GM21515 (cell line): ENCODE data around the gene TNFRSF12A.
"Not testable (repeated sequence)": the region's sequence is repeated elsewhere in the genome, so short reads cannot be mapped to it uniquely, and the experiment has no call there.

Experiments used
- ATAC-seq: cut with Tn5 transposase; IDR thresholded peaks from one replicate; pipeline ENCODE4 v1.9.1; 2021; ENCODE audit not compliant: unreplicated experiment

The TNFRSF12A gene

DNA sequence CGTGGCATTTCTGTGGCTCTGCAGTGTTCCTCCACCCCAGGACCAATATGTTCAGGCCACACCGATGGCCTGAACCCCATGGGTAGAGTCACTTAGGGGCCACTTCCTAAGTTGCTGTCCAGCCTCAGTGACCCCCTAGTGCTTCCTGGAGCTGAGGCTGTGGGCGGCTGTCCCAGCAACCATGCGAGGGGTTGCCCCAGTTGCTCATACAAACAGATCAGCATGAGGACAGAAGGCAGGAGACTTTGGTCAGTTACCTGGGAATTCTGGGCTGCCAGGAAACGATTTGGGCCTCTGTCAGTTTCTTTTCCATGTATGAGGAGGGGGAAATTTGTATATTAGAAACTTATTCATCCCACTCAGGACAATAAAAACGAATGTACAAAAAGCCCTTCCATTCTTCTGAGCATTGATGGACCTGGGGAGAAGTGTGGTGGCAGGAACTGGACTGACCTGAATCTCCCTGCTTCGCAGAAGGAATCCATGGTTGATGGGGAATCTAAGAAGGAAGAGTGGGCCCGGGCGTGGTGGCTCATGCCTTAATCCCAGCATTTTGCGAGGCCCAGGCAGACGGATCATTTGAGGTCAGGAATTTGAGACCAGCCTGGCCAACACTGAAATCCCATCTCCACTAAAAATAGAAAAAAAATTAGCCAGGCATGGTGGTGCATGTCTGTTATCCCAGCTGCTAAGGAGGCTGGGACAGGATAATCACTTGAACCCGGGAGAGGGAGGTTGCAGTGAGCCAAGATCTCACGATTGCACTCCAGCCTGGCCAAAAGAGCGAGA is 40.4 kb downstream of the TNFRSF12A start:
- no peak for ATAC-seq

DNA sequence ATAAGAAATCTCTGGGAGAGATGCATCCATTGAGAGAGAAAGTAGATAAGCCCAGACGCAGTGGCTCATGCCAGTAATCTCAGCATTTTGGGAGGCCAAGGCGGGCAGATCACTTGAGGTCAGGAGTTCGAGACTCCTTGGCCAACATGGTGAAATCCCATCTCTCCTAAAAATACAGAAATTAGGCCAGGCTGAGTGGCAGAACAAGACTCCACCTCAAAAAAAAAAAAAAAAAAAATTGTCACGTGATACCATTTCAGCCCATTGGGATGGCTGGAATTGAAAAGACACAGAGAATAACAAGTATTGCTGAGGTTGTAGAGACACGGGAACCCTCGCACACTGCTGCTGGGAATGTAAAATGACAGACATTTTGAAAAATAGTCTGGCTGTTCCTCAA is 42.4 kb downstream of the TNFRSF12A start:
- ATAC-seq = no peak

DNA sequence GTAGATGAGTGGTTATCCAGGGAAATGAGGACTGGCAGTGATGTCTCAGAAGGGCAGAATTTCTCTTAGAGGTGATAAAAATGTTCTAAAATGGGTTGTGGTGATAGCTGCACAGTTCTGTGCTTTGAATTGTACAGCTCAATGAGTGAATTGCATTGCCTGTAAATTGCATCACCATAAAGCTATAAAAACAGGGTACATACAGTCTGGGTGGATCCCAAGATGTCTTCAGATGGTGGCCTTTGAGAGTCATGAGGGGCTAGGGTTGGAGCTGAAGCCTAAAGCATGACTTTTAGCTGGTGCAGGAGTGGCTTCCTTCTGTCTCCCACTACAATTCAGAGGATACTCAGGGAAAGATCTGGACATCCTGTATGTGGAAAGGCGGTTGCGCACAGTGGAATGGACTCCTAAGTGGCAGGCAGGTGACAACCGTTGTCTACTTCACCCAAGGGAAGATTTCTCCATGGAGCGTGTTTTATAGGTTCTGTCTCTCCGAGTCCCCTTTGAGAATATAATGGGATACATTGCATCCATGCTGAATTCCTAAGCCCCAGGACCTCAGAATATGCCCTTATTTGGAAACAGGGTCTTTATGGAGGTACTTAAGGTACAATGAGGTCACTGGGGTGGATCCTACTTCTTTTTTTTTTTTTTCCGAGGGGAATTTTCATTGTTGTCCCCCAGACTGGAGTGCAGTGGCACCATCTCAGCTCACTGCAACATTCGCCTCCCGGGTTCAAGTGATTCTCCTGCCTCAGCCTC is 43.6 kb downstream of the TNFRSF12A start:
- ATAC-seq = no peak

DNA sequence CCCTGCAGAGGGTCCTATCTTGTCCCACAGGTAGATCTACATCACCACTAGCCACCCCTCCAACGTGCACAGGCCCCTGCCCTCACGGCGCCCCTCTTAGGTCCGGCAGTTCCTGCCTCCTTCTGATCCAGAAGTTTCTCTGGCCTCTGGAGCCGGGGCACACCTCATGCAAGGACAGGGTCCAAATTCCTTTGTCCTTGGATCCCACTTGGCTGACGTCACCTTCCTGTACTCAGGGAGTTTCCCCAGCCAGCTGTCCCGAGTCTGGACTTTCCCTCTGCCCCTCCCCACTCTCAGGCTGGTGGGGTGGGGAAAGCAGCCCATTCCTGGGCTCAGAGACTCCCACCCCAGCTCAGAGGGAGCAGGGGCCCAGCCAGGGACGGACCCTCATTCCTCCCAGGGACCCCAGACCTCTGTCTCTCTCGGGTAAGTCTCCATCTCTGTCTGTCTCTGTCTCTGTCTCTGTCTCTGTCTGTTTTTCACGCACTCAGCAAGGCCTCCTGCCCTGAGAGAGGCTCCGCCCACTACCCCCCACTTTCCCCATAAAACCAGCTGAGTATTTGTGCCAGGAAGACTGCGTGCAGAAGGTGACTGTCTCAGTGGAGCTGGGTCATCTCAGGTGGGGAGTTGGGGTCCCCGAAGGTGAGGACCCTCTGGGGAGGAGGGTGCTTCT is 45.0 kb downstream of the TNFRSF12A start, which contains the start of gene IL32:
Gene IL32, plus strand, starts transcription at position 572 of the 673 bp plus-strand sequence. CDS start 172 bp downstream, outside the sequence.
- ATAC-seq = no peak

DNA sequence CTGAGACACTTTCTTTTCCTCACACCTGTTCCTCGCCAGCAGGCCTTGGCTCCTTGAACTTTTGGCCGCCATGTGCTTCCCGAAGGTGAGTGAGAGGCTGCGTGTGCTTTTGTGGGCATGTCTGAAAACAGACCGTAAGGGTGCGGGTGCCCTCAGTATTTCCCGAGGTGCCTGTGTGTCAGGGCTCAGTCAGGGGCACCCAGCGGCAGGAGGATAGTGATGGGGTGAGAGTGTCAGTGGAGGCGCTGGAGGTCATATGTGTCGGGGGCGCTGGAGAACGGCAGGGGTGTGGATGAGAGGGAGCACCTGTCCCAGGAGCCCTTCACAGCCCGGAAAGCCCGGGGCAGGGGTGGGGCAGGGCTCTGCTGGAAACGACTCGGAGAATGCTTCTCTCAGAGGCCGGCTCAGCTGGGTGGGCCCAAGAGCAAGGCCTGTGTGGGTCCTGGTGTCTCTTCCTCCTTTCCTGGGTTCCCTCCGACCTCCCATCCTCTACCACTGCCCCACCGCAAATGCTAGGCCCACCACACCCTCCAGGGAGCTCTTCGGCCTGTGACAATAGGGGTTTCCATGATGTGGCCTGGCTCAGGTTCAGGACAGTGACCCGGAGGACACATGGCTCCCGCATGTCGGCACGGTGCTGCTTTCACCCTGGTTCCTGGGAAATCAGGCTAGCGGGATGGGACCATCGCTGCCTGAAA is 45.7 kb downstream of the TNFRSF12A start:
- no peak for ATAC-seq

DNA sequence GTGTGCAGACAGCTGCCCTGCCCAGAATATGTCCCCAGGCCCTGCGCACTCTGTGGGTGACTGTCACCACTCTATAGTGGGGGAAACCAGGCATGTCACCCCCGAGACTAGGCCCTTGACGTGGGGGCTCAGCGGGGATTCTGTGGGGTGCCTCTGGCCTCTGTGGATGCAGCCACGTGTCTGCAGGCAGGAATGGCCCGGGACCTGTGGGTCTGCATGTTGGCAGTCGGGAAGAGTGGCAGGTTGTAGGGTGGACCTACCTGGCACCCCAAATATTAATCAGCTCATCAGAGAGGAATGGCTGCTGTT is 46.2 kb downstream of the TNFRSF12A start:
- no peak for ATAC-seq

DNA sequence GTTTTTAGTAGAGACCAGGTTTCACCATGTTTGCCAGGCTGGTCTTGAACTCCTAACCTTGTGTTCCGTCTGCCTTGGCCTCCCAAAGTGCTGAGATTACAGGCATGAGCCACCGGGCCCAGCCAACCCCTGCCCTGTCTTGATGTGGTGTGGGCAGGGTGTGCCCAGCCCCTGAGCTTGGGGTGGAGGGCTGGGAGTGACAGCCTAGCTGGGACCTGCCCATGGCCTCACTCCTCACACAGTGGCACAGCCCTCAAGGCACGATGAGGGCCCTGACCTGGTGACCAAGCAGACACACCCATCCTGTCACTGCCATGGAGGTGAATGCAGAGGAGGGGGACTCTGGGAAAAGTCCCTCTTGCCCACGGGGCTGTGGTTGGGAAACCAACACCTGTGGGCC is 48.3 kb downstream of the TNFRSF12A start:
- ATAC-seq = no peak

DNA sequence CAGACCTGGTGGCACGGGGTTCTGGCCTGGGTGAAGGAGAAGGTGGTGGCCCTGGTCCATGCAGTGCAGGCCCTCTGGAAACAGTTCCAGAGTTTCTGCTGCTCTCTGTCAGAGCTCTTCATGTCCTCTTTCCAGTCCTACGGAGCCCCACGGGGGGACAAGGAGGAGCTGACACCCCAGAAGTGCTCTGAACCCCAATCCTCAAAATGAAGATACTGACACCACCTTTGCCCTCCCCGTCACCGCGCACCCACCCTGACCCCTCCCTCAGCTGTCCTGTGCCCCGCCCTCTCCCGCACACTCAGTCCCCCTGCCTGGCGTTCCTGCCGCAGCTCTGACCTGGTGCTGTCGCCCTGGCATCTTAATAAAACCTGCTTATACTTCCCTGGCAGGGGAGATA is 49.0 kb downstream of the TNFRSF12A start:
- ATAC-seq = not testable (repeated sequence)

DNA sequence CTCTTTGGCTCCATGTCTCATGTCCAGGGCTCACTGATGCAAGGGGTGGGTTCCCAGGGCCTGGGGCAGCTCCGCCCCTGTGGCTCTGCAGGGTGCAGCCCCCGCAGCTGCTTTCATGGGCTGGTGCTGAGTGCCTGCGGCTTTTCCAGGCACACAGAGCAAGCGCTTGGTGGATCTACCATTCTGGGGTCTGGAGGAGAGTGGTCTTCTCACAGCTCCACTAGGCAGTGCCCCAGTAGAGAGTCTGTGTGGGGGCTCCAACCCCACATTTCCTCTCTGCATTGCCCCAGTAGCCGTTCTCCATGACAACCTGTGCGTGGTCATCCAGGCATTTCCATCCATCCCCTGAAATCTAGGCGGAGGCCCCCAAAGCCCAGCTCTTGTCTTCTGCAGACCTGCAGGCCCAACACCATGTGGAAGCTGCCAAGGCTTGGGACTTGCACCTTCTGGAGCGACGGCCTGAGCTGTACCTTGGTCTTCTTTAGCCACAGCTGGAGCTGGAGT is 50.5 kb downstream of the TNFRSF12A start:
- no peak for ATAC-seq

DNA sequence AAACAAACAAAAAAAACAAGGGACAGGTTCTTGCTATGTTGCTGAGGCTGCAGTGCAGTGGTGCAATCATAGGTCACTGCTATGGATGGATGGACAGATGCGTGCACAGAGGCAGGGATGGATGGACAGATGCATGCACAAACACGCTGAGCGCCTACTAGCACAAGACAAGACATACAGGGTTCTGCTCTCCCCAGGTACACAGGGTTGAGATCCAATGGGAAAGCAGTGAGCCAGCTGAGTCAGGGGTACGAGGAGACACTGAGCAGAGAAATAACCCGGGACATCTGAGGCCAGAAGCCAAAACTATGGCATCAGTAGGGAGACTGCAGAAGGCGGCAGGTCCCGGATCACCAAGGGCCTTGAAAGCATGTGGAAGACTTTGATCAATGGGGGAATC is 51.5 kb downstream of the TNFRSF12A start:
- no peak for ATAC-seq
